HG03565 (cell line): ENCODE measurements around the gene COG1.

Experiments used
- ATAC-seq: cut with Tn5 transposase; IDR thresholded peaks from one replicate; pipeline ENCODE4 v1.9.1; 2021; ENCODE audit warnings: mild to moderate bottlenecking, moderate library complexity; ENCODE audit not compliant: unreplicated experiment

COG1 gene

DNA sequence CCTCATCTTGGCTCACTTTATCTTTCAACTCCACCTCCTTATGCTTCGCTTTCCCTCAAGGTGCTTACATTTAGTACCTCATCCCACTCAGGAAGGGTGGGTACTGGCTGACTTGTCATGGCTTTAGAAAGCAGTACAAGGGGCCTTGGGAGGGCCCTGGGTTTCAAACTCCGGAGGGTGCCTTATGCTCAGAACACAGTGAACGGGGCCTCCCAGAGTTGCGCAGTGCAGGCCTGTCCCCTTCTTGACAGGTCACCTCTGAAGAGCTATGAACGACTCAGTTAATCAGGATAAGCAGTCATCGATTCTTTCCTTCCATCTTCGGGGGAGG lies 6.0 kb downstream of the COG1 start:
- no peak for ATAC-seq

DNA sequence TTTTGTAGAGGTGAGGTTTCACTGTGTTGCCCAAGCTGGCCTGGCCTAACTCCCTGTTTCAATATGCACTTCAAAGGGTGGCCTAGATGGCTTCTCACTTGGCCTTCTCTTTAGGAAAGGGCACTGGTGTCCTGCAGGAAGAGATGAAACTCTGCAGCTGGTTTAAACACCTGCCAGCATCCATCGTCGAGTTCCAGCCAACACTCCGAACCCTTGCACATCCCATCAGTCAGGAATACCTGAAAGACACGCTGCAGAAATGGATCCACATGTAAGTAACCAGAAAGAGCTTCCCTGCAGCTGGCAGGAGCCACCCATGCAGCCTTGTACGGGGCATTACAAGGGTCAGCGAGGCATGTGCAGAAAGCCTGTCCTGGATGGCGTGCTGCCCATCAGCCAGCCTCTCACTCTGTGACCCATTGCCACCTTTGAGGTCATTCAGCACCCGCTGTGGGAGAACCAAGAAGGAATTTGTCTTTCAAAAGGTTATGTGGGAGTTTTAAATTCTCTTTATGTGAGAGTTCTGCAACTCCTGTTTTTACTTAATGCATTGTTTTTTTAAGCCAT lies 7.0 kb downstream of the COG1 start:
- no peak for ATAC-seq

- no peak for ATAC-seq
Measured at GRCh38 chr17:73200476-73200875, 7.6 kb downstream of the COG1 start.

DNA sequence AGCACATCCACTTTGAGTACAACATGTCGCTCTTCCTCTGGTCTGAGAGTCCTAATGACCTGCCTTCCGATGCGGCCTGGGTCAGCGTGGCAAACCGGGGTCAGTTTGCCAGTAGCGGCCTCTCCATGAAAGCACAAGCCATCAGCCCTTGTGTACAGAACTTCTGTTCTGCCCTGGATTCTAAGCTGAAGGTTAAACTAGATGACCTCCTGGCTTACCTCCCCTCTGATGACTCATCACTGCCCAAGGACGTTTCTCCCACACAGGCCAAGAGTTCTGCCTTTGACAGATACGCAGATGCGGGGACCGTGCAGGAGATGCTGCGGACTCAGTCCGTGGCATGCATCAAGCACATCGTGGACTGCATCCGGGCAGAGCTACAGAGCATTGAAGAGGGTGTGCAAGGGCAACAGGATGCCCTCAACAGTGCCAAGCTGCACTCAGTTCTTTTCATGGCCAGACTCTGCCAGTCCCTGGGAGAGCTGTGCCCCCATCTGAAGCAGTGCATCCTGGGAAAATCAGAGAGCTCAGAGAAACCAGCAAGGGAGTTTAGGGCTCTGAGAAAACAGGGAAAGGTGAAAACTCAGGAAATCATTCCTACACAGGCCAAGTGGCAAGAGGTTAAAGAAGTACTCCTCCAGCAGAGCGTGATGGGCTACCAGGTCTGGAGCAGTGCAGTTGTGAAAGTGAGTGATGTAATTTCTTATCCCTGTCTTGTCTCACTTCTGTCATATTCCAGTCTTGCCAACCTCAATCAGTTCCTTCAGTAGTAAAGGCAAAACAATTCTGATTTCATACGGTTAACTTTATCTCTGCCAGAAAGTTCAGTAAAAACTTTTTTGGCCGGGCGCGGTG lies 8.6 kb downstream of the COG1 start:
- no peak for ATAC-seq

- ATAC-seq = no peak
Measured at GRCh38 chr17:73203135-73203787, 10.4 kb downstream of the COG1 start.

- ATAC-seq = no peak
Measured at GRCh38 chr17:73203788-73204479, 11.1 kb downstream of the COG1 start.

GRCh38 chr17:73205459-73205961 lies 12.7 kb downstream of the COG1 start:
- no peak for ATAC-seq

DNA sequence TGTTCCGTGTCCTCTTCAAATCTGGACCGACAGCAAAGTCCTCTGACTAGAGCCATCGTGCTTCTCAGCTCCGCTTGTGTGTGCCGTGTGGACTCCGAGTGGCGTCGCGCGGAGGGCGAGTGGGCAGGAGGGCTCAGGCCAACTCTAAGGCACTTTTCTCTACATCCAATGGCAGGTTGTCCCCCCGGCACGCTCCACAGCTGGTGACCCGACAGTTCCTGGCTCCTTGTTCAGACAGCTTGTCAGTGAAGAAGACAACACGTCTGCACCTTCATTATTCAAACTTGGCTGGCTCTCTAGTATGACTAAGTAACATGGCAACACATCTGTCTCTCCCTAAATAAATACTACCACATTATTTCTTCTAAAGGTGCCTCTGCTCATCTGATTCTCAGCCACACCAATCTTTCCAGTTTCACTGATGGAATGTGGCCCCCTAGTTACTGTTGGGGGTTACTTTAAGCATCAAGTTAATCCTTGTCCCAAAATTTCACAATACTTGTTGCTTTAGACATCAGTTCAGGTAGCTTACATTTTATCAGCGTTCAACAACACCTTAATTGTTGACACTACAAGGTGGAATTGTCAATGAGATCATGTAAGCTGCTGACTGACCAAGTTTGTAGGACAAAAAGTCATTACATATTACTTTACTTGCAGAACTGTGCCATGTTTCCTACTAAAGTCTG lies 15.4 kb downstream of the COG1 start:
- ATAC-seq = no peak

- no peak for ATAC-seq
Measured at GRCh38 chr17:73209436-73209835, 16.6 kb downstream of the COG1 start.

DNA sequence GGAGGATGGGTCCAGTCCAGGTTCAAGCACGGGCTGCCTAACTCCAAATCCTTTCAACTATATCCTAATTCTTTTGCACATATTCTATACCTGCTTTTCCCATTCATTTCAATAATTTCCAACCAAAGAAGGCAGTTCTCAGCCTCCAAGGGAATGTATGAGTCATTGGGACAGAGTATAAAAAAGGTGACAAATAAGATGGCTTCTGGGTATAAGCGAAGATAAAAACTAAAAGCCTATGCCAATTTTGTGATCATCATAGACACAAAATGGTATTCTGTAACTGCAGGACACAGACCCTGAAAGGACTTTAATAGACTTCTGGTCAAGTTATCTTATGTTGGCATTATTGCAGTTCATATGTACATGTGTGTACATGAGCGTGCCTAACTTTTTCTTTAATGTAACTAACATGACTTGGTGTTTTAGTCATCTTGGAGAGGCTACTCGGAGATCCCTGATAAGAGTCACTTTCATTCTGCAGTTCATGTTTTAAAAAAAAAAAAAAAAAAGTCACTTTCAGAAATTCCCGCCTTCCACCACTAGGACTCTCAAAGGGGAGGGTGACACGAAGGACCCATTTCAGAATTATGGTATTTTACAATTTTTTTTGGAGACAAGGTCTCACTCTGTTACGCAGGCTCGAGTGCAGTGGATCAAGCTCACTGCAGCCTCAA lies 17.3 kb downstream of the COG1 start:
- ATAC-seq = no peak

GRCh38 chr17:73211745-73212144 lies 18.9 kb downstream of the COG1 start:
- ATAC-seq = no peak

DNA sequence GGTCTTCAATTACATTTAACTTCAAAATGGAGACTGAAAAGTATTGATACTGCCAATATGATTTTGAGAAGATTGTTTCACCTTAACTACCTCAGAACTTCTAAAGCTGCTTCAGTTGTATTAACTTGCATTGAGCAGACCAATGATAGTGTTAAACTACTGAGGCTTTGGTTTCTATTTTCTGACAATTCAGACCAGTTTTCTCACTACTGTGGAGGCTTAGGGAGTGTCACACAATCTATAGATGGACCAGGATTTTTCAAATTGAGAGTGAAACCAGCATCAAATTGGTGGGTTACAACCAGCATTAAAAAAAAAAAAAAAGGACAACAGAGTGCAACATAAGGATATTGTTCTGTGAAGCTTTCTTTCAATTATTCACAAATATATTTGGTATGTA lies 21.2 kb downstream of the COG1 start:
- ATAC-seq = no peak

DNA sequence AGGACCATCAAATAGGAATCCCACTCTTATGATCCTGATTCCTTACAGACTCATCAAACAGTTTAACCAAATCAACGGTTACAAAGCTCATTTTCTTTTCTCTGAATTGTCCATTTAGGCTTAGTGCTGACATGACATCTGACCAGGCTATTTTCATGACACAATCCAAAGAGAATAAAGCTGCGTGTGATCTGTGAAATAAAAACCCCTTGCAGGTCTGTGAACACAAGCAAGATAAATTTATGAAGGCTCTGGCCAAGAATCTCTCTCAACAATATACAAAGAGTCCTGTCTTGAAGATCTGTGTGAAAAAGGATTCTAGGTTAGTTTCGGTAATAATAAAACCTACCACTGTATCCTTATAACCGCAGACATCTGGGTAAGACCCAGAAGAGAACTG lies 22.0 kb downstream of the COG1 start:
- ATAC-seq = no peak

GRCh38 chr17:73215447-73215846 lies 22.6 kb downstream of the COG1 start:
- ATAC-seq = no peak

- no peak for ATAC-seq
Measured at GRCh38 chr17:73223626-73224230, 30.9 kb downstream of the COG1 start.

DNA sequence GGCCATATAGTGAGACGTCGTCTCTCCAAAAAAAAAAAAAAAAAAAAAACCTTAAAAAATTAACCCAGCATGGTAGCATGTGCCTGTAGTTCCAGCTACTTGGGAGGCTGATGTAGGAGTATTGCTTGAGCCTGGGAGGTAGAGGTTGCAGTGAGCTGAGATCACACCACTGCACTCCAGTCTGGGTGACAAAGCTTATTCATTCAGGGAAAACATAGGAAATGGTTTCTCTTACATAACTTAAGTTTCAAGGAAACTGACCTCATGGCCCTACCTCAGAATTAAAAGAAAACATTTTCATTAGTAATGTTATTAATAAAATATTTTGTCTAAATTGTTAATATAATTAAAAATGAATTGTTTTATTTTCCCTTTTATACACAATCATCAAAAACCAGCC lies 31.4 kb downstream of the COG1 start:
- ATAC-seq = no peak

DNA sequence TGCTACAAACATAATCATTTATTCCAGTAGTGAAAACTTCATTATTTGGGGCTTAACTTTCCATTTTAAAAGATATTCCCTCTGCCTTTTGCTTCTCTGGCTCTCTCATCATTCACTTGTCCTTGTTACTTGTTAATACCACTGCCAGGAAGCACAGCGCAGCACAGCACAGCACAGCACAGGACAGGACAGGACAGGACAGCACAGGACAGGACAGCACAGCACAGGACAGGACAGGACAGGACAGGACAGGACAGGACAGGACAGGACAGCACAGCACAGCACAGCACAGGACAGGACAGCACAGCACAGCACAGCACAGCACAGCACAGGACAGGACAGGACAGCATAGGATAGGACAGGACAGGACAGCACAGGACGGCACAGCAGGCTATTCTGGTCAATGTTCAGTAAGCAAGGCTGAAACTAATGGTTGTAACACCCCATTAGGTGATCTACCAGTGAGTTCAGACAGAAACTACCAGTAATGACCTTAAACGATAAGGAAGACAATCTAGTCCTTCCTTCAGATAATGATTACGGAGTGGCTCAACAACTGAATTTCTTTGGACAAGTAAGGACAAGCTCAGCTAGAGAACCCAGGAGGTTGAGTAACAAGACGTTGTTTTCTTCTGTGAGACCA lies 31.9 kb downstream of the COG1 start:
- ATAC-seq = no peak

DNA sequence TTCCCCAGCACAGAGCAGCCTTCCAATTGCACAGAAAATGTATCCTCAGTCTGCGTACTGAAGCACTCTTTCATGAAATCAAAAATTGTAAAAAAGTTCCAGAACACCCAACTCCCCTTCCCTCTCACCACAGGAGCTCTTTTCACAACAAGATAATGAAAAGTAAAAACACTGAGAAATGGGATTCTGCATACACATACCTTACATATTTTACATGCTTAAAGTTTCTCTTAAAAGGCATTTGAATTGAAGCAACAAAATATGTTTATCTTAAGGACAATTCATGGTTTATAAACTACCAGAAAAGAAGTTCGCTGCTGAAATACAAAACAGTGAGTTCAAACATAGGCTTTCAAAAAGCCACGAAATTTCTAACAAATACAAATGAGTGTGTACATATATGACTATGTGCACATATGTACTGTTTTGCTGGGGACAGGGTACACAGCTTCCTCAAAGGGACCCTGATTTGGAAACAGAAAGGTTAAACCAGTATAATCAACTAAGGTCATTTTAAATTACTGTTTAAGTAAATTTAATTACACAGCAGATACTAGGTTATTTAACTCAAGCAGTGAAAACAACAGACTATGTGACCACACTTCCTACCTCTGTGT lies 33.8 kb downstream of the COG1 start:
- ATAC-seq = no peak

- no peak for ATAC-seq
Measured at GRCh38 chr17:73227379-73227778, 34.5 kb downstream of the COG1 start.
